GM18867 (cell line): Measurements from ENCODE around the gene XAB2.
A peak's percentile ranks its signal among the peaks of the same experiment; 100 is the strongest.
"Not testable (repeated sequence)": the region's sequence is repeated elsewhere in the genome, so short reads cannot be mapped to it uniquely, and the experiment has no call there.

ENCODE experiments used
- ATAC-seq: cut with Tn5 transposase; IDR thresholded peaks from one replicate; pipeline ENCODE4 v1.9.1; 2021; ENCODE audit warnings: mild to moderate bottlenecking, moderate library complexity; ENCODE audit not compliant: unreplicated experiment

The XAB2 gene

DNA sequence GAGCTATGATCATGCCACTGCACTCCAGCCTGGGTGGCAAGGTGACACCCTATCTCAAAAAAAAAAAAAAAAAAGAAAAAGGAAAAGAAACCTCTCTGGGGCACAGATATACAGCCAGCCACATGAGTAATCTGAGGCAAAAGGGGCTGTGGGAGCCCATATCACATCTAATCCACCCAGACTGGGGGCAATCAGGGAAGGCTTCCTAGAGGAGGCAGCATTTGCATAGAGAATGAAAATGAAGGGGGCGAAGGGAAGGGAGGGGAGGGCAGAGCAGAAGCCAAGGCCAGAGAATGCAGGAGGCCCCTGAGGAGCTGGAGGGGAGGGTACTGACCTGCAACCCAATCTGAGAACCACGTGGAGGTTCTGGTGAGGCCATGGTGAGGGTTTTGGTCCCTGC is 20.8 kb upstream of the XAB2 start:
- no peak for ATAC-seq

DNA sequence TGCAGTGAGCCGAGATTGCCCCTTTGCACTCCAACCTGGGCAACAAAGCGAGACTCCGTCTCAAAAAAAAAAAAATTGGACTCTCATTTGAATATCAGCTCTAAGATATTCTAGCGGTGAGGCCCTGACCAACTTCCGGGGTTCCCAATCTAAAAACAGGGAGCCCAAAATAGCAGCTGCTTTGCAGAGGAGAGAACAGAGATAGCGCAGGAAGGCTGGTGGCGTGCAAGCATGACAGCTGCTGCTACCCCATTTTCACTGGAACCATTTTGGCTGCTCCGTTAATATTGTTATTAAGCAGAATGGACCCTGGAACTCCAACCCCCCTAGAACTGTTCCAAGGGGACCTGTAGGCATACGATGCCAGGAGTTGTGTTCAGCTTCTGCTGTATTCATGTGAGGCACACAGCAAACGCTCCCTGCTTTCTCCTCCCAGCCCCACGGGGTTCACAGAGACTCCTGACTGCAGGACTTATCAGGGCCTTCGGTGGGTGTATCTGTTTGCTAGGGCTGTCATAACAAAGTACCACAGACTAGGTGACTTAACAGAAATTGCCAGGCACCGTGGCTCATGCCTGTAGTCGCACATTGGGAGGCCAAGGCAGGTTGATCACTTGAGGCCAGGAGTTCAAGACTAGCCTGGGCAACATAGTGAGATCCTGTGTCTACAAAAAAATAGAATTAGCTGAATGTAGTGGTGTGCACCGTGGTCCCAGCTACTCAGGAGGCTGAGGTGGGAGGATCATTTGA is 19.1 kb upstream of the XAB2 start:
- ATAC-seq, result no peak

DNA sequence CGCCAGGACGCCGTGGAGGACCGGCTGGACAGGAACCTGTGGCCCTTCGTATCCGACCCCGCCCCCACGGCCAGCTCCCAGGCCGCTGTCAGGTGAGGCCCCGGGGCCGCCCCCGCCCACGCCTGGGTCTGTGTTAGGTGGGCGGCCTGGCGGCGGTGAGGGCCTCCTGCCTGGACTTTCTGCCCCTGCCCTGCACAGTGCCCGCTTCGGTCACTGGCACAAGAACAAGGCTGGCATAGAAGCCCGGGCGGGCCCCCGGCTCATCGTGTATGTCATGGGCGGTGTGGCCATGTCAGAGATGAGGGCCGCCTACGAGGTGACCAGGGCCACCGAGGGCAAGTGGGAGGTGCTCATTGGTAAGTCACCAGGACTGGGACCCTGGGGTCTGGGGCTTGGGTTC is 17.8 kb upstream of the XAB2 start:
- ATAC-seq, result no peak

DNA sequence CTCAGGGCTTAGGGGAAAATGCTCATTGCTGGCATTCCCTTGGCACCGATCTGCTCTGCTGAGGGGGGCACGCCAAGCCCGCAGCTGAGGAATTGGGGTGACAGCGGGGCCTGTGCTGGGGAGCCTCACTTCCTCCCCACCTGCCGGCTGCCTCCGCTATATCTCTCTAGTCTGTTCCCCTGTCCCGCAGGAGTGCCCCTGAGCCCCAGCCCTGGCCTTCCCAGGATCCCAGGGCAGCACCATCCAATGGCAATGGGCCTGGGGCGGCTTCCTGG is 17.0 kb upstream of the XAB2 start:
- no peak for ATAC-seq

DNA sequence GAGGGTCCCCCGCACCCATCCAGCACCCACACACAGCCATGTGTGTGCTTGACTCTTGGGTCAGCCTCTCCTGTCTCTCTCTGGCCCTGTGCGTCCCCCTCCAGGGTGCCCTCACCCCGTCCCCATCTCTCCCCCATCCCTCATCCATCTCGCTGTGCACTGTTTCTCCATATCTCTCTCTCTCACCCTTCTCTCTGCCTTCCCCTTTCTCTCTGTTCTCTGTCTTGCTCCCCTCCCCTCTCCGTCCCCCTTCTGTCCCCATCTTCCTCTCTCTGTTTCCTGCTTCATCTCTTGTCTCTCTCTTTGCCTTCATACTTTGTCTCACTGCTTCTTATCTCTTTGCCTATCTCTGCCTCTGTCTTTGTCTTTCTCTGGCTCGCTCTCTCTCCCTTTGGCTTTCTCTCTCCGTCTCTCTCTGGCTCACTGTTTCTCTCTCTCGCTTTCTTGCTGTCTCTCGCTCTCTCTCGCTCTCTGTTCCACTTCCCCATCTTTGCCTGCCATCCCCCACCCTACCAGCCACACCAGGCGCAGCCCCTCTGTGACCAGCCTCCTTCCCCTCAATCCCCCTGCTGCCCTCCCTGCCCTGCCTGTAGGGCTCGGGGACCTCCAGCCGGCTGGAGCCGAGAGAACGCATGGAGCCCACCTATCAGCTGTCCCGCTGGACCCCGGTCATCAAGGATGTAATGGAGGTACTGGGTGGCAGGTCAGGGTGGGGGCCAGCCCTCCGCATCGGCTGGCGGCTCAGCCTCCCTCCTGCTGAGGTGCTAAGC is 16.5 kb upstream of the XAB2 start:
- ATAC-seq, result no peak

DNA sequence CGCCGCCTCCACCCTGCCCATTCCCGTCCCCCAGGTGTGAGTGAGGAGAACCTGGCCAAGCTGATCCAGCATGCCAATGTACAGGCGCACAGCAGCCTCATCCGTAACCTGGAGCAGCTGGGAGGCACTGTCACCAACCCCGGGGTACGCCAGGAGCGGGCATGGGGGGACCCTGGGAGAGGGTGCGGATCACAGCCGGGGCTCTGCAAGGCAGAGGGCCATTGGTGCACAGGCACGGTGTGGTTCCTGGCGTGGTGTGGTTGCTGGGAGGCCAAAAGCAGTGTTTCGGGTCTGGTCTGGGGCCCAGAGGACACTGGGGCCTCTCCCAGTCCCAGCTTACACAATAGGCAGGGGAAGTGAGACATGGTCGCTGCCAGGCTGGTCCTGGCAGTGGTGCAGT is 15.8 kb upstream of the XAB2 start:
- ATAC-seq, result no peak

DNA sequence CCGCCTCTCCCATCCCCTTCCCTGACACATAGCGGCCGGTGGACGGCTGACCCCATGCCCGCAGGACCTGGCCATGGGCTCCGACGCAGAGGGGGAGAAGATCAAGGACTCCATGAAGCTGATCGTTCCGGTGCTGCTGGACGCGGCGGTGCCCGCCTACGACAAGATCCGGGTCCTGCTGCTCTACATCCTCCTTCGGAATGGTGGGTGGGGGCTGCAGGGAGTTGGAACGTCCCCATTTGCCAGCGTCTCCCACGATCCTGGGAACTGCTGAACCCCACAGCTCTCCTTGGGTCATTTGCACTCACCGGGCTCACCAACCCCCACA is 15.2 kb upstream of the XAB2 start:
- ATAC-seq, result no peak

DNA sequence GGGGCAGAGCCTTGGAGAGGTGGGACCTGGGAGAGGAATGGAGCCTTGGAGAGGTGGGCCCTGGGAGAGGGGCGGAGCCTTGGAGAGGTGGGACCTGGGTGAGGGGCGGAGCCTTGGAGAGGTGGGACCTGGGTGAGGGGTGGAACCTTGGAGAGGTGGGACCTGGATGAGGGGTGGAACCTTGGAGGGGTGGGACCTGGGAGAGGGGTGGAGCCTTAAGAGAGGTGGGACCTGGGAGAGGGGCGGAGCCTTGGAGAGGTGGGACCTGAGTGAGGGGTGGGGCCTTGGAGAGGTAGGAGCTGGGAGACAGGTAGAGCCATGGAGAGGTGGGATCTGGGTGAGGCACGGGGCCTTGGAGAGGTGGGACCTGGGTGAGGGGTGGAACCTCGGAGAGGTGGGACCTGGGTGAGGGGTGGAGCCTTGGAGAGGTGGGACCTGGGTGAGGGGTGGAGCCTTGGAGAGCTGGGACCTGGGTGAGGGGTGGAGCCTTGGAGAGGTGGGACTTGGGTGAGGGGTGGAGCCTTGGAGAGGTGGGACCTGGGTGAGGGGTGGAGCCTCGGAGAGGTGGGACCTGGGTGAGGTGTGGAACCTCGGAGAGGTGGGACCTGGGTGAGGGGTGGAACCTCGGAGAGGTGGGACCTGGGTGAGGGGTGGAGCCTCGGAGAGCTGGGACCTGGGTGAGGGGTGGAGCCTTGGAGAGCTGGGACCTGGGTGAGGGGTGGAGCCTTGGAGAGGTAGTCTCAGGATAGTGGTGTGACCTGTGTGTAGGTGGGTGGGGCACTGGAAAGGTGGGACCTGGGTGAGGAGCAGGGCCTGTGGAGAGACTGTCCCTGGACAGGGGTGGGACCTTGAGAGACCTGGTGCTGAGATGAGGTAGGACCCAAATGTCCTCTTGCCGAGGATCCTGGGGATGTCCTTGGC is 14.5 kb upstream of the XAB2 start:
- not testable (repeated sequence) for ATAC-seq

DNA sequence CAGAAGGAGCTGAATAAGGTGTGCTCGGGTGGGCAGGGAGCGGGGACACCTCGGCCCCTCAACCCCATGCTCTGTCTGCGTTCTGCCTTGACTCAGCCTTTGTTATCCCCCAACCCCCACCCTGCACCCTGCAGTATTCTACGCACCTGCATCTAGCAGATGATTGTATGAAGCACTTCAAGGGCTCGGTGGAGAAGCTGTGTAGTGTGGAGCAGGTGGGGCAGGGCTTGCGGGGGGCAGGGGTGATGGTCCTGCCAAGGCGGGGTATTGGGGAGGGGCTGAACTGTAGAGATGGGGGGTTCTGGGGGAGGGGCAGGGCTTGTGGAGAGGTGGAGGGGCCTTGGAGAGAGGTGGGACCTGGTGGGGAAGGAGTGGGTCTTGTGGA is 13.7 kb upstream of the XAB2 start:
- no peak for ATAC-seq

DNA sequence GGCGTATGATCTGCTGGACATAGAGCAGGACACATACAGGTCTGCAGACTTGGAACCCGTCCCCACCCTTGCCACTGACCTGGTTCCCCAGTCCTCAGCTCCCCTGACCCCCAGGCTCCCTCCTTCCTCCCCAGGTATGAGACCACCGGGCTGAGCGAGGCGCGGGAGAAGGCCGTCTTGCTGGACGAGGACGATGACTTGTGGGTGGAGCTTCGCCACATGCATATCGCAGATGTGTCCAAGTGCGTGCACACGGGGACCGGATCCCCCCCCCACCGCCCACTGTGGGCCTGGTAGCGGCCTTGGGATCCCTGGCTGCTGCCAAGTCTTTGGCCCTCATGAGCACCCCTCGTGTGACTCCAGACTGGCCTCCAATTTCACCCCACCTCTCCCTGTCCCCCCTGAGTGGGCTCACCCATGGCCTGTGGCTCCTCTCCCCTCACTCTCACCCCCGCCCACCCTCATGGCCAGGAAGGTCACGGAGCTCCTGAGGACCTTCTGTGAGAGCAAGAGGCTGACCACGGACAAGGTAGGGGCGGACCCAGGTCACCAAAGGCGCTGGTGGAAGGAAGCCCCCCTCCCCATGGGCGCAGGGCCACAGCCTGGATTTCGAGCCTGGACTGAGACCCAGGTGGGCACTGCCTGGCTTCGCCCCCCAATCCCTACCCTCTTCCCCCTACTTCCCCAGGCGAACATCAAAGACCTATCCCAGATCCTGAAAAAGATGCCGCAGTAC is 13.1 kb upstream of the XAB2 start:
- ATAC-seq, result no peak

DNA sequence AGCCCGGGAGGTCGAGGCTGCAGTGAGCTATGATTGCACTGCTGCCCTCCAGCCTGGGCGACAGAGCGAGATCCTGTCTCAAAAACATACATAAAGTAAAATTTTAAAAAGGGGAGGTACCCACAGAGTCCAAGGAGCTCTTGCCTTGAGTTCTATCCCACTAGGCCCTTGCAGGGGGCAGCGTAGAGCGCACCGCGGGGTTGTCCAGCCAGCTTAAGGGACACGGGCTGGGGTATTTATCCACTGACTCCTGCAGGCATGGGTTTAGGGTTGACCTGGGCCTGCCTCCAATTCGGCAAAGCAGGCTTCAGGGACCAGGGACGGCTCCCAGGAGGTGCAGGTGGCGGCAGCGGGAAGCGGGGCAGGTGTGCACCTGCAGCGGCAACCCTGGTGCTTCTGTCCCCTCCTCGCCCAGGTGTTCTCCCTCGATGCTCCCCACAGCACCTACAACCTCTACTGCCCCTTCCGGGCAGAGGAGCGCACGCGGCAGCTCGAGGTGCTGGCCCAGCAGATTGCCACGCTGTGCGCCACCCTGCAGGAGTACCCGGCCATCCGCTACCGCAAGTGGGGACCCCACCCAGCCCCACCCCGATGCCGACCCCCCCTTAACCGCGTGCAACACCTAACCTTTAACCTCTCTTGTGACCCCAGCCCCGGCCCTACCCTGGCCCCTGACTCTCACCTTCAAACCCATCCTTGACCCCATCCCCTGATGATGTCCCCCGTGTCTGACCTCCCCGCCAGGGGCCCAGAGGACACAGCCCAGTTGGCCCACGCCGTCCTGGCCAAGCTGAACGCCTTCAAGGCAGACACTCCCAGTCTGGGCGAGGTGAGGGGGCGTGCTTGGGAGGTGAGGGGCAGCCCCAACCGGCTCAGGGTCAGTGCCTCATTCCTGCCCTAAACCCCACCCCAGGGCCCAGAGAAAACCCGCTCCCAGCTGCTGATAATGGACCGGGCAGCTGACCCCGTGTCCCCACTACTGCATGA is 12.2 kb upstream of the XAB2 start:
- ATAC-seq, result no peak

DNA sequence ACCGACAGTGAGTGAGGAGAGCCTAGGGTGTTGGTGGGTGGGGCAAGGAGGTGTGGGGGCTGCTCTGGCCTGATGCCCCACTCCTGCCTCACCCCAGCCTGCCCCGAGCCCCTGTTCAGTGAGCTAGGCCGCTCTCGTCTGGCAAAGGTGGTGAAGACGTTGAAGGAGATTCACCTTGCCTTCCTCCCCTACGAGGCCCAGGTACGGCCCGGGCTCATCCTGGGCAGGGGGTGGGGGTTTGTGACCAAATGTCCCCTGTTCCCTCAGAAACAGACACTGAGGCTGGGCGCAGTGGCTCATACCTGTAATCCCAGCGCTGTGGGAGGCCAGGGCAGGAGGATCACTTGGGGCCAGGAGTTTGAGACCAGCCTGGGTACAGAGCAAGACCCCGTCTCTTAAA is 11.5 kb upstream of the XAB2 start:
- ATAC-seq, result no peak

DNA sequence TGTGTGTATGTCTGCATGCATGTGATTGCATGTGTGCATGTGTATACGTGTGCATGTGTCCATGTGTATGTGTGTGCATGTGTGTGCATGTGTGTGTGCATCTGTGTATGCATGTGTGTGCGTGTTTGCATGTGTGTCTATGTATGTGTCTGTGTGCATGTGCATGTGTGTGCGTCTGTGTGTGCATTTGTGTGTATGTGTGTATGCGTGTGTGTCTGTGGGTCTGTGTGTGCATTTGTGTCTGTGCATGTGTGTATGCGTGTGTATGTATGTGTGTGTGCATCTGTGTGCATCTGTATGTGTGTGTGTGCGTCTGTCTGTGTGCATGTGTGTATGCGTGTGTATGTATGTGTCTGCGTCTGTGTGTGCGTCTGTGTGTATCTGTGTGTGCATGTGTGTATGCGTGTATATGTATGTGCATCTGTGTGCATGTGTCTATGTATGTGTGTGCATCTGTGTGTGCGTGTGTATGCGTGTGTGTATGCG is 10.6 kb upstream of the XAB2 start:
- ATAC-seq, result no peak

DNA sequence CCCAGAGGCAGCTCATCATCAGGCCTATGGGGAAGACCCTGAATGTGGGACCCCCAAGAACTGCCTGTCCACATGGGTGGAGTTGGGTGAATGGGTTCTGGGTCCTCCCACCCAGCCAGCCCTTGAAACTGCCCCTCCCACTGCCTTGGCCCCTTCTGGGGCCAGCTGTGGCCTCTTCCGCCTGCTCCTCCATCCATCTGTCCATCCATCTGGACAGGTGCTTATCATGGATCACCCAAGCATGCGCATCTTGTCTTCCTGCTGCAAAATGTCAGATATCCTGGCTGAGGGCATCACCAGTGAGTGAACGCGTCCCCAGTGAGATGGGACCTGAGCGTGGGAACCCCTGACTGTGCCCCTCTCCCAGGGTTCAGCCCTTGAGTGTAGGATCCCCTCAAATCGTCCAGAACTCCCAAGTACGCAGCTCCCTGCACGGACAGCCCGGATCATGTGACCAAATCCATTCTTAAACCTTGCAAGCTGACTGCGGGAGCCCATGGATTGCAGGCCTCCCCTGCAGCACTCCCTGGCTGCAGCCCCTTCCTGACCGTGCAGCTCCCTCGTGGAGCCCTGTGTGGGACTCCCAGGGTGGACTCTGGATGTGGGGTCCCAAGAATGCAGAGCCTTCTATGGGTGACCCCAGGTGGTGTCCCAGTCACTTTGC is 9.6 kb upstream of the XAB2 start:
- no peak for ATAC-seq

DNA sequence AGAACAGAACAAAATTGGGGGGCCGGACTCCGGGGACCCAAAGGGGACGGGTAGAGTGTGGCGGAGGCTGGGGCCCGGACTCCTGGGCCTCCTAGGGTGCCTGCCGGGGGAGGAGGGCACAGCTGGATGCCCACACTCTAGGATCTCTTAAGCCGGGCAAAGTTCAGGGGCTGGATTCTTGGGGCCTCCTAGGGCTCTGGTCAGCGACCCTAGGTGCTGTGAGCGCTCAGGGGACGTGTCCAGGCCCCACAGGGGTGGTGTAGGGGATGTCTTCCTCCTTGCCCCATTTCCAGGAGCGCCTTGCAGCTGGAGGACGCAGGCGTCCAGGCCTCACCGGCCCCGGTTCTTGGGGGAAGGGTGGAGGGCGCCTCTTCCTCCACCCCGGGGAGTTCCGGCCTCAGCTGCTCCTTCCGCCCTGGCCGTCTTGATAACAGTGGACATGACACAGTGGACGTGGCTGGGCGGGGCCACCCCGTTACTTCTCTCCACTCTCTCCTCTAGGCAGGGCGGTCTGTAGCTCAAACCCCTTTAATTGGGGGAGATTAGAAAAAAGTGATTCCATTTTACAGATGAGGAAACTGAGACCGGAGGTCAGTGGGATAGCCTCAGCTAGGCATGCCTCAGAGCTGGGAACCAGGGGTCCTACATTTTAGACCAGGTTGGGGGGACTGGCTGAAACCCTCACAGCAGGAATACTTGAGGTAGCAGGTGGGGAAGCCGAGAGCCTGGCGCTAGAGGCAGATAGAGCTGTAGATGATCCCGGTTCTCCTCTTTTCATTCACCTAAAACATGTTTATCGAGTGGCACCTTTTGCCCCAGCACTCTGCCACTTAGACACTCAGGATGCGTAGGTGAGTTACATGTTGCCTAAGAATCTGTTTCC is 8.3 kb upstream of the XAB2 start:
- peak; percentile 25 for ATAC-seq

DNA sequence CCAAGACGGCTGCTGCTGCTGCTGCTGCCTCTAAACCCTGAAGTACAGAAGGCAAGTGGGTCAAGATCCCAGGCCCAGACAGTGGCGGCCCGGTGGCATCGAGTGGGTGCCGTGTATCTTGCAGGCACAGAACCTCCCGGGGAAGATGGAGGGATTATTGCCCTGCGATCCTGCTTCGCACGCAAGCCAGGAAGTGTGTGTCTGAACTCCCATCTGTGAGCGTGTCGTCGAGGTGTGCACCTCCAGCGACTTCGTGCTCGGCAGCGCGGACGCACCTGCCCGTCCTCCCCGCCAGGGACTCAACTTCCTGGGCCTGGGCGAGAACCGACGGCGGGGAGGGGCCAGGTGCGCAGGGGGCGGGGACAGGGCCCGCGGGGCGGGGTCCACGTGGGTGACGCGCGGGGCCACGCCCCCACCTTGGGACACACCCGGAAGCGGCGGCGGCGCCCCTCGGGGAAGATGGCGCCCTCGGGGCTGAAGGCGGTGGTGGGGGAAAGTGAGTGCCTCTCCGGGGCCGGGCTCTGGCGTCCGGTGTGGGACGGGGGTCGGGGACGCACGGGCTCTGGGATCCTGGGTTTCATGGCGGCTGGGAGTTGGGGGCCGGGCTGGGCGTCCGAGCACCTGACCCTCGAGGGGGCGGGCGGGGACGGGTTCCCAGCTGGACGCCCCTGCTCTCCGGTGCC is 7.5 kb upstream of the XAB2 start, which contains the start of gene STXBP2:
Gene STXBP2, plus strand, starts transcription at position 420 of the 683 bp plus-strand sequence. Its CDS starts 40 bp downstream, at position 460.
- ATAC-seq, result peak; percentile 65

DNA sequence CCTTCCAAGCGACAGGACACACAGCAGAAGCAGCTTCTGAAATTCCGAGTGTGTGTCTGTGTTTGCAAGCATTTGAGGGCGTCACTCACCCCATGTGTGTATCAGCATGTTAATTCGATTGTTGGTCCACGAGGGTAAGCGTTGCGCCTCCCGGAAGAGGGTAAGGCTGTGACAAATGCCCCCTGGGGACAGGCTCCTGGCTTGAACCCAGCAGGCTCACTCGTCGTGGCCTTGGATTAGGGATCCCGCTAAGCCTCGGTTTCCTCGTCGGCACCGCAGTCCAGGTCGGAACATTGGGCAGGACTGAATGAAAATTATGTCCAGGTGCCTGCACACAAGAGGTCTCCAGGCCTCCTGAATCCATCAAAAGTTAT is 7.0 kb upstream of the XAB2 start:
- ATAC-seq, result no peak

DNA sequence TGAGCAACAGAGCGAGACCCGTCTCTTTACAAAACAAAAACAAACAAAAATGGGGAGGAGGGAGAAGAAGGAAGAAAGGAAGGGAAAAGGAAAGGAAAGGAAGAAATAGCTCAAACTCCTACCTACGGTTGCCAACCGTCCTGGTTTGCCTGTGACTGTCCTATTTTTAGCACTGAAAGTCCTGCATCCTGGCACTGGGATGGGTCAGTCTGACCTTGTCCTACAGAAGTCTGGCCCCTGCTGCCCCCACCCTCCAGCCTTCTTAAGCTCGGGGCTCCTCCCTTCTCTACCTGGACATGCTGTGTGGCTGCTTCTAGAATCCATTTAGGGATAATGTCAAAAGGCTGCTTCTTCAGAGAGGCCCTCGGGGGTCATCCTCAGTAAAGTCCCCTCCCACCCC is 6.3 kb upstream of the XAB2 start:
- no peak for ATAC-seq
